ENCODE measurements around the gene PDE10A.

Gene PDE10A

GRCh38 chr6:165654144-165654543 is 8.9 kb downstream of the PDE10A start:
- TF ChIP-seq CTCF (IDR thresholded peaks at IDR 0.05; ENCODE audit: extremely low read depth, missing control alignments): no peak
- no peak for DNase-seq (ENCODE audit: low spot score)

GRCh38 chr6:165653607-165654006 is 9.4 kb downstream of the PDE10A start:
- DNase-seq (ENCODE audit: low spot score): no peak
- TF ChIP-seq CTCF (IDR thresholded peaks at IDR 0.05; ENCODE audit: extremely low read depth, missing control alignments): no peak

GRCh38 chr6:165653196-165653595 is 9.8 kb downstream of the PDE10A start:
- no peak for TF ChIP-seq CTCF (IDR thresholded peaks at IDR 0.05; ENCODE audit: extremely low read depth, missing control alignments)
- DNase-seq (ENCODE audit: low spot score): no peak

- no peak for DNase-seq (ENCODE audit: low spot score)
- TF ChIP-seq CTCF (IDR thresholded peaks at IDR 0.05; ENCODE audit: extremely low read depth, missing control alignments): no peak
Observed at GRCh38 chr6:165652766-165653165, 10.3 kb downstream of the PDE10A start.

- no peak for TF ChIP-seq CTCF (IDR thresholded peaks at IDR 0.05; ENCODE audit: extremely low read depth, missing control alignments)
- no peak for DNase-seq (ENCODE audit: low spot score)
Observed at GRCh38 chr6:165649166-165650137, 13.6 kb downstream of the PDE10A start.

GRCh38 chr6:165647041-165647440 is 16.0 kb downstream of the PDE10A start:
- TF ChIP-seq CTCF (IDR thresholded peaks at IDR 0.05; ENCODE audit: extremely low read depth, missing control alignments): no peak
- no peak for DNase-seq (ENCODE audit: low spot score)

- no peak for DNase-seq (ENCODE audit: low spot score)
- TF ChIP-seq CTCF (IDR thresholded peaks at IDR 0.05; ENCODE audit: extremely low read depth, missing control alignments): no peak
Observed at GRCh38 chr6:165645919-165646318, 17.1 kb downstream of the PDE10A start.

Data from GM20000 (cell line).